Bronchial epithelial cell (primary cell): ENCODE measurements around the gene PRKCE. TPM values are rescaled to one million over a fixed set of nuclear protein-coding genes. Genes with fewer than 3 reads are reported as not detected.

Source experiments
- DNase-seq: peaks from one replicate; pipeline ENCODE4 v3.0.0-alpha.2; 2010; ENCODE audit warnings: low read depth
- FAIRE-seq: peaks from 2 replicates; lab custom pipeline; 2011; peaks lifted over from hg19 to GRCh38; lab: Jason Lieb, UNC
- H3K27me3 ChIP-seq: 2 replicates; pipeline ENCODE4 v1.5.1; 2011; ENCODE audit warnings: low read length; ENCODE audit not compliant: control insufficient read depth, insufficient read depth
- H3K36me3 ChIP-seq: 2 replicates; pipeline ENCODE4 v1.5.1; 2011; ENCODE audit warnings: low read length; ENCODE audit not compliant: control insufficient read depth, insufficient read depth
- H3K4me3 ChIP-seq: 2 replicates; pipeline ENCODE4 v1.5.1; 2011; ENCODE audit warnings: mild to moderate bottlenecking, low read depth, low read length, control low read depth
- CTCF ChIP-seq: IDR thresholded peaks from 2 replicates; pipeline ENCODE4 v1.5.1; 2011; ENCODE audit warnings: mild to moderate bottlenecking, moderate library complexity, low read length, control low read depth, inconsistent platforms; ENCODE audit not compliant: insufficient read depth, severe bottlenecking
- total RNA-seq: library from RNA; depleted of rRNA; stranded (reverse); fragments of >200 nt; gene quantifications from 2 replicates; pipeline ENCODE4 v1.2.1, GENCODE V29; 2014

The PRKCE gene
- total RNA-seq, 1 donor from 2014 or later = 6.3 TPM

GRCh38 chr2:45925026-45925425 is 273.6 kb downstream of the PRKCE start:
- Histone ChIP-seq H3K27me3 (no peaks in the 10 kb centered on the region), H3K4me3 (no peak overlapping the region), H3K36me3 (no peaks in the 10 kb centered on the region)
- FAIRE-seq = no peak
- no peak for TF ChIP-seq CTCF
- DNase-seq = no peak

- H3K36me3 ChIP-seq = no peaks in the 10 kb centered on the region
- no peaks in the 10 kb centered on the region for H3K27me3 ChIP-seq
- TF ChIP-seq CTCF = no peak
- FAIRE-seq (no peak), DNase-seq (no peak)
- no peak overlapping the region for H3K4me3 ChIP-seq
Measured at GRCh38 chr2:45925636-45926366, 274.3 kb downstream of the PRKCE start.

- no peak for TF ChIP-seq CTCF
- H3K36me3 ChIP-seq = no peaks in the 10 kb centered on the region
- no peaks in the 10 kb centered on the region for H3K27me3 ChIP-seq
- no peak for FAIRE-seq
- H3K4me3 ChIP-seq = no peak overlapping the region
- DNase-seq = no peak
Measured at GRCh38 chr2:45928946-45929345, 277.5 kb downstream of the PRKCE start.

GRCh38 chr2:45929674-45930395 is 278.4 kb downstream of the PRKCE start:
- Histone ChIP-seq H3K36me3 (no peaks in the 10 kb centered on the region), H3K27me3 (no peaks in the 10 kb centered on the region), H3K4me3 (no peak overlapping the region)
- TF ChIP-seq CTCF = no peak
- FAIRE-seq = no peak
- no peak for DNase-seq

DNA sequence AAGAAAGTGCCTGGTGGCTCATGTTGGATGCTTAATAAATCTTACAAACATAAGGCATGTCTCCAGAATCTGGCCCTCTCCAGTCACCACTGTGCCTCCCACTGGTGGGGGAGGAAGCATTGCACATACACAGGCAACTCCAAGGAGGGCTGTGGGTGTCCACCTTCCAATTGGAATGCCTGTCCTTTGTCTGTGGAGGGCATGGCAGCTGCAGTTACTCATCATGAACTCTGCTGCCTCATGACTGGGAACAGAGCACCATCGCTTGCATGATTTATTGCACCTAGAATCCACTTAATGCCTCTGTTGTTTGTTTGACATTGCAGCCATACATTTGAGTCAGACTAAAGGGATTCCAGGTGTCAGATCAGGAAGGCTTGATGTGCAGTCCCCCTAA is 278.9 kb downstream of the PRKCE start:
- no peak for TF ChIP-seq CTCF
- DNase-seq (no peak), FAIRE-seq (no peak)
- Histone ChIP-seq H3K27me3 (no peaks in the 10 kb centered on the region), H3K4me3 (no peak overlapping the region), H3K36me3 (no peaks in the 10 kb centered on the region)
